Measurements from ENCODE around the gene SPTLC2. TPM values are rescaled to one million over a fixed set of nuclear protein-coding genes. Genes with fewer than 3 reads are reported as not detected.
"Not testable (repeated sequence)": the region's sequence is repeated elsewhere in the genome, so short reads cannot be mapped to it uniquely, and the experiment has no call there.

Gene SPTLC2
- total RNA-seq, 2 experiments from 2014 or later = 23.7 to 30.2 TPM

GRCh38 chr14:77640756-77641533 is 24.5 kb upstream of the SPTLC2 start:
- peaks cover 17% of the 10 kb centered on the region for H3K4me1 Mint-ChIP-seq (ENCODE audit: low read depth)
- peak overlapping the region; percentile 94 for H3K27ac Mint-ChIP-seq
- ChIA-PET POLR2A (no interaction called here), CTCF (no interaction called here)
- ATAC-seq = no peak
- intact Hi-C loops (cut with micrococcal nuclease) = no loop called here
- peak overlapping the region; percentile 81 for H3K4me3 Mint-ChIP-seq
- H3K36me3 Mint-ChIP-seq (ENCODE audit: low read depth) = no peaks in the 10 kb centered on the region
- peaks cover 3% of the 10 kb centered on the region for H3K9me3 Mint-ChIP-seq
- DNase-seq = no peak
- no peaks in the 10 kb centered on the region for H3K27me3 Mint-ChIP-seq
- TF ChIP-seq CTCF (IDR thresholded peaks at IDR 0.05) = no peak

- Mint-ChIP-seq H3K4me1 (ENCODE audit: low read depth) (peaks cover 17% of the 10 kb centered on the region), H3K4me3 (no peak overlapping the region), H3K27me3 (no peaks in the 10 kb centered on the region), H3K9me3 (peaks cover 5% of the 10 kb centered on the region), H3K27ac (no peak overlapping the region), H3K36me3 (ENCODE audit: low read depth) (no peaks in the 10 kb centered on the region)
- ChIA-PET POLR2A (interaction anchor here (0.9 kb wide), 1 partner anchor 8 kb away, joined by 3 read pairs; no protein-coding TSS in a partner anchor), CTCF (interaction anchor here (1.5 kb wide), 1 partner anchor 16 kb away, joined by 4 read pairs; no protein-coding TSS in a partner anchor)
- intact Hi-C loops (cut with micrococcal nuclease) = no loop called here
- ATAC-seq (no peak), DNase-seq (no peak)
- no peak for TF ChIP-seq CTCF (IDR thresholded peaks at IDR 0.05)
These were observed 22.3 kb upstream of the SPTLC2 start for GRCh38 chr14:77638771-77639171.

GRCh38 chr14:77635869-77636268 is 19.4 kb upstream of the SPTLC2 start:
- ATAC-seq = not testable (repeated sequence)

GRCh38 chr14:77635466-77635865 is 19.0 kb upstream of the SPTLC2 start:
- H3K9me3 Mint-ChIP-seq; H3K4me1 Mint-ChIP-seq (ENCODE audit: low read depth); intact Hi-C loops (cut with micrococcal nuclease); H3K4me3 Mint-ChIP-seq; DNase-seq; H3K27ac Mint-ChIP-seq; ATAC-seq; H3K36me3 Mint-ChIP-seq (ENCODE audit: low read depth); H3K27me3 Mint-ChIP-seq; POLR2A ChIA-PET: not testable (repeated sequence)
- CTCF ChIA-PET = interaction anchor here (1.2 kb wide), 1 partner anchor 9 kb away, joined by 3 read pairs; no protein-coding TSS in a partner anchor

More at GRCh38 chr14:77635869-77636268, 19.4 kb upstream of the SPTLC2 start:
- intact Hi-C loops (cut with micrococcal nuclease); H3K4me1 Mint-ChIP-seq (ENCODE audit: low read depth); H3K9me3 Mint-ChIP-seq; H3K4me3 Mint-ChIP-seq; H3K27me3 Mint-ChIP-seq; H3K27ac Mint-ChIP-seq; DNase-seq; POLR2A ChIA-PET; CTCF ChIA-PET; H3K36me3 Mint-ChIP-seq (ENCODE audit: low read depth): not testable (repeated sequence)

GRCh38 chr14:77630111-77630510 is 13.7 kb upstream of the SPTLC2 start:
- H3K9me3 Mint-ChIP-seq = peaks cover 2% of the 10 kb centered on the region
- CTCF ChIA-PET = no interaction called here
- no peaks in the 10 kb centered on the region for H3K27me3 Mint-ChIP-seq
- POLR2A ChIA-PET = no interaction called here
- no peak overlapping the region for H3K27ac Mint-ChIP-seq
- H3K4me1 Mint-ChIP-seq (ENCODE audit: low read depth) = peaks cover 3% of the 10 kb centered on the region
- intact Hi-C loops (cut with micrococcal nuclease) = no loop called here
- no peak for ATAC-seq
- no peak for DNase-seq
- no peaks in the 10 kb centered on the region for H3K36me3 Mint-ChIP-seq (ENCODE audit: low read depth)
- TF ChIP-seq CTCF (IDR thresholded peaks at IDR 0.05) = no peak
- no peak overlapping the region for H3K4me3 Mint-ChIP-seq

GRCh38 chr14:77625360-77625759 is 8.9 kb upstream of the SPTLC2 start:
- intact Hi-C loops (cut with micrococcal nuclease) = no loop called here
- H3K9me3 Mint-ChIP-seq = no peaks in the 10 kb centered on the region
- POLR2A ChIA-PET = no interaction called here
- CTCF ChIA-PET = no interaction called here
- DNase-seq = no peak
- no peak overlapping the region for H3K27ac Mint-ChIP-seq
- no peaks in the 10 kb centered on the region for H3K36me3 Mint-ChIP-seq (ENCODE audit: low read depth)
- H3K4me3 Mint-ChIP-seq = no peak overlapping the region
- peaks cover 4% of the 10 kb centered on the region for H3K4me1 Mint-ChIP-seq (ENCODE audit: low read depth)
- ATAC-seq = no peak
- H3K27me3 Mint-ChIP-seq = no peaks in the 10 kb centered on the region
- no peak for TF ChIP-seq CTCF (IDR thresholded peaks at IDR 0.05)
